NCI-H2107 (cell line): ENCODE results near the gene UBE2D4.
"Not testable (repeated sequence)": the region's sequence is repeated elsewhere in the genome, so short reads cannot be mapped to it uniquely, and the experiment has no call there.

Experiments
- DNase-seq: peaks from one replicate; lab custom pipeline; 2025; lab: John Stamatoyannopoulos, UW

UBE2D4 gene

GRCh38 chr7:43968172-43969040 lies 42.2 kb downstream of the UBE2D4 start:
- DNase-seq, result not testable (repeated sequence)

- DNase-seq, result not testable (repeated sequence)
Measured at GRCh38 chr7:43969586-43969985, 43.4 kb downstream of the UBE2D4 start.

GRCh38 chr7:43970698-43971097 lies 44.5 kb downstream of the UBE2D4 start:
- not testable (repeated sequence) for DNase-seq

- not testable (repeated sequence) for DNase-seq
Measured at GRCh38 chr7:43974033-43974573, 47.9 kb downstream of the UBE2D4 start.

GRCh38 chr7:43974725-43975482 lies 48.7 kb downstream of the UBE2D4 start:
- DNase-seq, result not testable (repeated sequence)

- DNase-seq, result no peak
Measured at GRCh38 chr7:43977525-43977924, 51.3 kb downstream of the UBE2D4 start.

GRCh38 chr7:43978102-43978501 lies 51.9 kb downstream of the UBE2D4 start:
- DNase-seq, result not testable (repeated sequence)

GRCh38 chr7:43982848-43983247 lies 56.6 kb downstream of the UBE2D4 start:
- DNase-seq, result not testable (repeated sequence)

- not testable (repeated sequence) for DNase-seq
Measured at GRCh38 chr7:43983736-43984135, 57.5 kb downstream of the UBE2D4 start.

- not testable (repeated sequence) for DNase-seq
Measured at GRCh38 chr7:43985904-43986864, 59.9 kb downstream of the UBE2D4 start.

GRCh38 chr7:43987476-43987875 lies 61.2 kb downstream of the UBE2D4 start:
- DNase-seq, result not testable (repeated sequence)

GRCh38 chr7:43990011-43990585 lies 63.9 kb downstream of the UBE2D4 start:
- not testable (repeated sequence) for DNase-seq

GRCh38 chr7:43990829-43991228 lies 64.6 kb downstream of the UBE2D4 start:
- not testable (repeated sequence) for DNase-seq

GRCh38 chr7:43992896-43993295 lies 66.7 kb downstream of the UBE2D4 start:
- DNase-seq, result not testable (repeated sequence)

GRCh38 chr7:43994681-43995080 lies 68.4 kb downstream of the UBE2D4 start:
- DNase-seq, result not testable (repeated sequence)

- DNase-seq, result not testable (repeated sequence)
Measured at GRCh38 chr7:43997532-43997931, 71.3 kb downstream of the UBE2D4 start, which contains the start of gene SPDYE1. Gene SPDYE1, plus strand, starts transcription at chr7:43997897. Its CDS starts 2,053 bp downstream, at chr7:43999950.
